SK-N-SH treated with all-trans-retinoic acid at 6 μM for 48 hours (cell line): Measurements from ENCODE around the gene BRPF3.

Experiments used
- ESRRG ChIP-seq: fragments of 250-450 bp; sonication (Bioruptor Pico); IDR thresholded peaks from 2 replicates; pipeline ENCODE4 v1.6.1; 2021; ENCODE audit warnings: mild to moderate bottlenecking
- ISL1 ChIP-seq: fragments of 250-450 bp; sonication (Bioruptor Pico); IDR thresholded peaks from 2 replicates; pipeline ENCODE4 v2.1.2; 2022; ENCODE audit warnings: mild to moderate bottlenecking, moderate library complexity
- PATZ1 ChIP-seq: fragments of 250-450 bp; sonication (Bioruptor Pico); IDR thresholded peaks from 2 replicates; pipeline ENCODE4 v1.8.0; 2020; ENCODE audit warnings: mild to moderate bottlenecking, moderate library complexity, borderline replicate concordance
- POU6F1 ChIP-seq: fragments of 250-450 bp; sonication (Bioruptor Pico); IDR thresholded peaks from 2 replicates; pipeline ENCODE4 v1.8.0; 2021; ENCODE audit warnings: low read depth, mild to moderate bottlenecking, moderate library complexity, borderline replicate concordance
- RARB ChIP-seq: fragments of 250-450 bp; sonication (Bioruptor Pico); IDR thresholded peaks from 2 replicates; pipeline ENCODE4 v1.8.0; 2021; ENCODE audit warnings: mild to moderate bottlenecking, moderate library complexity
- TOX ChIP-seq: fragments of 250-450 bp; sonication (Bioruptor Pico); IDR thresholded peaks from 2 replicates; pipeline ENCODE4 v1.8.0; 2021; ENCODE audit warnings: mild to moderate bottlenecking, moderate library complexity, borderline replicate concordance
- ZC3H10 ChIP-seq: fragments of 250-450 bp; sonication (Bioruptor Pico); IDR thresholded peaks from 2 replicates; pipeline ENCODE4 v1.5.1; 2021; ENCODE audit warnings: mild to moderate bottlenecking, moderate library complexity
- ZFP3 ChIP-seq: fragments of 250-450 bp; sonication (Bioruptor Pico); IDR thresholded peaks from 2 replicates; pipeline ENCODE4 v1.5.0; 2020; ENCODE audit warnings: mild to moderate bottlenecking, moderate library complexity
- ZFP30 ChIP-seq: fragments of 450-650 bp; formaldehyde crosslinking; IDR thresholded peaks from 2 replicates; pipeline ENCODE4 v1.5.0; 2022; ENCODE audit warnings: mild to moderate bottlenecking, moderate library complexity
- ZNF70 ChIP-seq: fragments of 450-650 bp; formaldehyde crosslinking; IDR thresholded peaks from 2 replicates; pipeline ENCODE4 v1.5.0; 2020; ENCODE audit warnings: mild to moderate bottlenecking, moderate library complexity
- TF ChIP-seq, protein P1 (sequence below): fragments of 250-450 bp; sonication (Bioruptor Pico); IDR thresholded peaks from 2 replicates; pipeline ENCODE4 v1.5.1; 2020; ENCODE audit warnings: low read depth, mild to moderate bottlenecking, moderate library complexity

DNA sequence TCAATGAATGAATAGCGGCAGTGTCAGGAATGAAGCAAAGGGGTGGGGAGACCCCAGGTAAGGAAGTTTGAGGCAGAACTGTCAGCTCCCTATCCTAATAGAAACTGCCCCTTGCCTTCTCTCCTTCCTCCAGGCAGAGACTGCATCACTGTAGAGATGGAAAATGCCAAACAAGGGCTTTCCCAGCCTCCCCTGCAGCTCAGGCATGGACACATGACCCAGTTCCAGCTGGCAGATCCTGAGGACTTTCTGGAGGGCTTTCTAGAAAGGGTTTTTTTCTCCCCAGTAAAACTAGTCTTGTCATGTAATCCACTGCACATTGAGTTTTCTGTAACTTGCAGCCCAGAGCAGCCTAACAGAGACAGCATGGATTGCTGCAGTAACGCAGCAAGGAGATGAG, 55.5 kb downstream of the BRPF3 start:
- TF ChIP-seq ZNF70 (no peak), POU6F1 (CRISPR knock-in tag) (no peak), PATZ1 (CRISPR knock-in tag) (no peak), TOX (CRISPR knock-in tag) (no peak), ZFP30 (CRISPR knock-in tag) (no peak), RARB (no peak), ZFP3 (CRISPR knock-in tag) (no peak), ZC3H10 (CRISPR knock-in tag) (no peak), ESRRG (CRISPR knock-in tag) (no peak), ISL1 (CRISPR knock-in tag) (no peak)
- TF ChIP-seq, protein P1, sequence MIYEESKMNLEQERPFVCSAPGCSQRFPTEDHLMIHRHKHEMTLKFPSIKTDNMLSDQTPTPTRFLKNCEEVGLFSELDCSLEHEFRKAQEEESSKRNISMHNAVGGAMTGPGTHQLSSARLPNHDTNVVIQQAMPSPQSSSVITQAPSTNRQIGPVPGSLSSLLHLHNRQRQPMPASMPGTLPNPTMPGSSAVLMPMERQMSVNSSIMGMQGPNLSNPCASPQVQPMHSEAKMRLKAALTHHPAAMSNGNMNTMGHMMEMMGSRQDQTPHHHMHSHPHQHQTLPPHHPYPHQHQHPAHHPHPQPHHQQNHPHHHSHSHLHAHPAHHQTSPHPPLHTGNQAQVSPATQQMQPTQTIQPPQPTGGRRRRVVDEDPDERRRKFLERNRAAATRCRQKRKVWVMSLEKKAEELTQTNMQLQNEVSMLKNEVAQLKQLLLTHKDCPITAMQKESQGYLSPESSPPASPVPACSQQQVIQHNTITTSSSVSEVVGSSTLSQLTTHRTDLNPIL, result no peak
